ENCODE results near the gene SLC35B2.

SLC35B2 gene

GRCh38 chr6:44257025-44257752 lies at the start of gene SLC35B2:
SLC35B2 (minus strand) TSS chr6:44257528; CDS start chr6:44257410, 118 bp downstream.
- peak; percentile 76 to 96 (median 91) for DNase-seq
- intact Hi-C loops (cut with DNase I), result no loop called here

- intact Hi-C loops (cut with DNase I), result no loop called here
- no peak for DNase-seq
Observed at GRCh38 chr6:44306710-44307109, 49.4 kb upstream of the SLC35B2 start.

- DNase-seq, result no peak
- intact Hi-C loops (cut with DNase I), result no loop called here
Observed at GRCh38 chr6:44305200-44305725, 47.9 kb upstream of the SLC35B2 start.

- intact Hi-C loops (cut with DNase I), result no loop called here
- DNase-seq, result peak in 37 of 42 donors; percentile 20 to 70 (median 41)
Observed at GRCh38 chr6:44304282-44305199, 47.2 kb upstream of the SLC35B2 start.

- intact Hi-C loops (cut with DNase I), result no loop called here
- DNase-seq, result no peak
Observed at GRCh38 chr6:44303842-44304241, 46.5 kb upstream of the SLC35B2 start.

GRCh38 chr6:44302856-44303255 lies 45.5 kb upstream of the SLC35B2 start:
- intact Hi-C loops (cut with DNase I), result no loop called here
- DNase-seq, result no peak

GRCh38 chr6:44301782-44302564 lies 44.6 kb upstream of the SLC35B2 start:
- intact Hi-C loops (cut with DNase I), result no loop called here
- DNase-seq, result no peak

GRCh38 chr6:44301106-44301505 lies 43.8 kb upstream of the SLC35B2 start:
- no peak for DNase-seq
- intact Hi-C loops (cut with DNase I), result no loop called here

GRCh38 chr6:44300292-44300823 lies 43.0 kb upstream of the SLC35B2 start:
- DNase-seq, result no peak
- intact Hi-C loops (cut with DNase I), result no loop called here

GRCh38 chr6:44298864-44299263 lies 41.5 kb upstream of the SLC35B2 start:
- DNase-seq, result no peak
- intact Hi-C loops (cut with DNase I), result no loop called here

- intact Hi-C loops (cut with DNase I), result no loop called here
- no peak for DNase-seq
Observed at GRCh38 chr6:44298055-44298803, 40.9 kb upstream of the SLC35B2 start.

- intact Hi-C loops (cut with DNase I), result no loop called here
- peak; percentile 27 to 88 (median 68) for DNase-seq
Observed at GRCh38 chr6:44297063-44298038, 40.0 kb upstream of the SLC35B2 start.

GRCh38 chr6:44294832-44295791 lies 37.8 kb upstream of the SLC35B2 start:
- DNase-seq, result peak in 1 of 42 donors; percentile 1
- intact Hi-C loops (cut with DNase I), result no loop called here

GRCh38 chr6:44292661-44293365 lies 35.5 kb upstream of the SLC35B2 start:
- intact Hi-C loops (cut with DNase I), result no loop called here
- no peak for DNase-seq

- intact Hi-C loops (cut with DNase I), result no loop called here
Observed at GRCh38 chr6:44291841-44292240, 34.5 kb upstream of the SLC35B2 start.

More at GRCh38 chr6:44291841-44292240, 34.5 kb upstream of the SLC35B2 start:
- DNase-seq, result no peak
